Body of pancreas (tissue), 4 donors: ENCODE results near the gene TOR2A.

Experiments
- CTCF ChIP-seq, 7 experiments: fragments of 450-650 bp in 4 of 7; fragments of 200-600 bp in 3 of 7; sonication (generic) in 3 of 7; IDR thresholded peaks; one replicate each; pipeline ENCODE4 v1.5.1; 2016 to 2019; ENCODE audit warnings: antibody characterized with exemption in 7 of 7
- POLR2A ChIP-seq, 3 donors: fragments of 450-650 bp; IDR thresholded peaks; one replicate each; pipeline ENCODE4 v1.6.1; 2016; ENCODE audit warnings: antibody characterized with exemption in 3 of 3, mild to moderate bottlenecking in 2 of 3

GRCh38 chr9:127692071-127692470 is 43.0 kb downstream of the TOR2A start:
- TF ChIP-seq CTCF (IDR thresholded peaks at IDR 0.05) = no peak
- TF ChIP-seq POLR2A (IDR thresholded peaks at IDR 0.05) = no peak
